K562 (cell line): Measurements from ENCODE around the gene TANC1.

ENCODE experiments used
- BHLHE40 ChIP-seq: IDR thresholded peaks from 2 replicates; pipeline ENCODE4 v1.6.1; 2011; ENCODE audit warnings: low read length, improper control_type of control experiment
- CTCF ChIP-seq, 3 experiments: IDR thresholded peaks in 2 of 3; conservative IDR thresholded peaks in 1 of 3; 2 replicates each; pipeline ENCODE4 v1.5.1; 2011 to 2012; ENCODE audit warnings: low read length in 3 of 3, mild to moderate bottlenecking in 3 of 3, control low read depth in 2 of 3, improper control_type of control experiment in 1 of 3, inconsistent platforms in 1 of 3, low read depth in 1 of 3, mixed read lengths in 1 of 3, moderate library complexity in 1 of 3; ENCODE audit not compliant: insufficient read depth in 2 of 3
- HDAC2 ChIP-seq: fragments of 450-650 bp; IDR thresholded peaks from 2 replicates; pipeline ENCODE4 v1.6.1; 2016; ENCODE audit warnings: mild to moderate bottlenecking
- MYC ChIP-seq, 2 experiments: fragments of 250-450 bp in 1 of 2; sonication (Bioruptor Pico) in 1 of 2; IDR thresholded peaks; 2 replicates each; pipeline versions ENCODE4 v1.5.1 to v1.6.1; 2012 to 2021; ENCODE audit warnings: low read depth in 2 of 2, borderline replicate concordance in 1 of 2, improper control_type of control experiment in 1 of 2, low read length in 1 of 2, mild to moderate bottlenecking in 1 of 2, moderate library complexity in 1 of 2
- NFE2L1 ChIP-seq: fragments of 450-650 bp; IDR thresholded peaks from 2 replicates; pipeline ENCODE4 v1.6.1; 2016; ENCODE audit warnings: missing genetic modification characterization, low read depth, mild to moderate bottlenecking, missing compliant biosample characterization, moderate library complexity, borderline replicate concordance
- POLR2A ChIP-seq: fragments of 450-650 bp; conservative IDR thresholded peaks from 2 replicates; pipeline ENCODE4 v1.6.1; 2016
- POLR2B ChIP-seq: fragments of 450-650 bp; IDR thresholded peaks from 2 replicates; pipeline ENCODE4 v1.6.1; 2018; ENCODE audit warnings: low read depth; ENCODE audit not compliant: partially characterized antibody
- USF1 ChIP-seq: sonication (generic); formaldehyde crosslinking; IDR thresholded peaks from 2 replicates; pipeline ENCODE4 v1.9.0; 2022; ENCODE audit warnings: mild to moderate bottlenecking, missing genetic modification reagents
- USF2 ChIP-seq: sonication (generic); formaldehyde crosslinking; IDR thresholded peaks from 2 replicates; pipeline ENCODE4 v1.5.0; 2020; ENCODE audit warnings: missing genetic modification reagents
- ZNF57 ChIP-seq: fragments of 450-650 bp; formaldehyde crosslinking; IDR thresholded peaks from 2 replicates; pipeline ENCODE4 v1.4.0; 2020; ENCODE audit warnings: mild to moderate bottlenecking, moderate library complexity

- TF ChIP-seq USF2 (CRISPR knock-in tag) (no peak), POLR2A (no peak), USF1 (CRISPR knock-in tag) (no peak), BHLHE40 (no peak), CTCF (IDR thresholded peaks at IDR 0.05 in 2 of 3, conservative IDR thresholded peaks at IDR 0.05 in 1 of 3; ENCODE audit: insufficient read depth in 2 of 3, low read depth in 1 of 3, low read length in 3 of 3) (no peak), NFE2L1 (tag) (no peak), HDAC2 (no peak), POLR2B (no peak), ZNF57 (CRISPR knock-in tag) (no peak), MYC (IDR thresholded peaks at IDR 0.05; ENCODE audit: low read depth, low read length) (no peak), MYC (CRISPR knock-in tag; IDR thresholded peaks at IDR 0.05; ENCODE audit: borderline replicate concordance, low read depth) (no peak)
These were observed 204.0 kb downstream of the TANC1 start for GRCh38 chr2:159172403-159172802.
